ENCODE measurements around the gene VAMP3. TPM values are rescaled to one million over a fixed set of nuclear protein-coding genes. Genes with fewer than 3 reads are reported as not detected.

The VAMP3 gene
- total and polyA plus RNA-seq, 9 of the 15 experiments (the other 6 are each of a cell fraction or from before 2014, with no cell fraction given) = 27.1 to 71.3 (median 47.5) TPM

DNA sequence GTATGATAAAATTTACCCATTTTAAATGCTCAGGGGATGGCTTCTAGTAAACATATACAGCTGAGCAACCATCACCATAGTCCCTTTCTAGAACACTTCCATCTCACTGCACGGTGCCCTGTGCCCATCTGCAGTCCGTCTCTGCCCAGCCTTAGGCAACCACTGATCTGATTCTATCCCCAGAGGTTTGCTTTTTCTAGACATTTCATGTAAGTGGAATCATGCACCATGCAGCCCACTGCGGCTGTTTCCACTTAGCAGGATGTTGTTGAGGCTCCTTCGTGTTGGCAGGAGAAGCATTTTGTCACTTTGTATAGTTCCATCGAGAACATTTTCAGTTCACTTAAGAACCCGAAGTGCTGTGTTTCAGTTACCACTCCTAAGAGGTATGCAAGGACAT is 27.8 kb upstream of the VAMP3 start:
- Histone ChIP-seq H3K9me3 (replicated peaks; ENCODE audit: control insufficient read depth, insufficient read depth, low read depth, low read length) (no peaks in the 10 kb centered on the region), H3K36me3 (ENCODE audit: control insufficient read depth, insufficient read depth, low read length) (no peaks in the 10 kb centered on the region), H3K79me2 (ENCODE audit: control insufficient read depth, insufficient read depth, low read length) (no peaks in the 10 kb centered on the region), H3K27ac (ENCODE audit: extremely low read depth, low read depth, low read length) (no peak overlapping the region), H3K9ac (ENCODE audit: insufficient read depth in 1 of 2, low read depth in 2 of 2, low read length in 2 of 2) (no peak overlapping the region), H3K4me1 (replicated peaks in 1 of 2; ENCODE audit: control insufficient read depth in 2 of 2, insufficient read depth in 2 of 2, low read length in 2 of 2) (no peaks in the 10 kb centered on the region), H3K9me1 (ENCODE audit: control insufficient read depth, insufficient read depth, low read length) (no peaks in the 10 kb centered on the region), H3K4me3 (no peak overlapping the region), H2AFZ (ENCODE audit: low read depth, low read length) (no peak overlapping the region), H3K27me3 (ENCODE audit: control insufficient read depth in 2 of 2, insufficient read depth in 2 of 2, low read length in 2 of 2) (peaks cover 38 to 53% of the 10 kb centered on the region in 2 experiments), H3K4me2 (ENCODE audit: insufficient read depth, low read length) (no peak overlapping the region), H4K20me1 (replicated peaks; ENCODE audit: control insufficient read depth, insufficient read depth, low read length) (no peaks in the 10 kb centered on the region)
- WGBS (ENCODE audit: insufficient coverage, low coverage, missing lambda C conversion rate) = 5% methylated on average over 6 of the region's 6 CpGs
- DNase-seq (ENCODE audit: extremely low read depth in 1 of 4, low spot score in 3 of 4) (no peak), FAIRE-seq (no peak), ATAC-seq (no peak)
- BruUV-seq (replicated peaks) = no TSS peak
- intact Hi-C loops (cut with micrococcal nuclease) (no loop called here), in situ Hi-C loops (cut with MboI) (no loop called here)
- ChIA-PET CTCF (ENCODE audit: low intra/inter-chr PET ratio) (no interaction called here), POLR2A (interaction anchor here (0.5 to 0.8 kb wide), 4 partner anchors 16 to 1113 kb away, joined by 3 to 5 read pairs (median 4); no protein-coding TSS in a partner anchor)
- TF ChIP-seq, protein P1, sequence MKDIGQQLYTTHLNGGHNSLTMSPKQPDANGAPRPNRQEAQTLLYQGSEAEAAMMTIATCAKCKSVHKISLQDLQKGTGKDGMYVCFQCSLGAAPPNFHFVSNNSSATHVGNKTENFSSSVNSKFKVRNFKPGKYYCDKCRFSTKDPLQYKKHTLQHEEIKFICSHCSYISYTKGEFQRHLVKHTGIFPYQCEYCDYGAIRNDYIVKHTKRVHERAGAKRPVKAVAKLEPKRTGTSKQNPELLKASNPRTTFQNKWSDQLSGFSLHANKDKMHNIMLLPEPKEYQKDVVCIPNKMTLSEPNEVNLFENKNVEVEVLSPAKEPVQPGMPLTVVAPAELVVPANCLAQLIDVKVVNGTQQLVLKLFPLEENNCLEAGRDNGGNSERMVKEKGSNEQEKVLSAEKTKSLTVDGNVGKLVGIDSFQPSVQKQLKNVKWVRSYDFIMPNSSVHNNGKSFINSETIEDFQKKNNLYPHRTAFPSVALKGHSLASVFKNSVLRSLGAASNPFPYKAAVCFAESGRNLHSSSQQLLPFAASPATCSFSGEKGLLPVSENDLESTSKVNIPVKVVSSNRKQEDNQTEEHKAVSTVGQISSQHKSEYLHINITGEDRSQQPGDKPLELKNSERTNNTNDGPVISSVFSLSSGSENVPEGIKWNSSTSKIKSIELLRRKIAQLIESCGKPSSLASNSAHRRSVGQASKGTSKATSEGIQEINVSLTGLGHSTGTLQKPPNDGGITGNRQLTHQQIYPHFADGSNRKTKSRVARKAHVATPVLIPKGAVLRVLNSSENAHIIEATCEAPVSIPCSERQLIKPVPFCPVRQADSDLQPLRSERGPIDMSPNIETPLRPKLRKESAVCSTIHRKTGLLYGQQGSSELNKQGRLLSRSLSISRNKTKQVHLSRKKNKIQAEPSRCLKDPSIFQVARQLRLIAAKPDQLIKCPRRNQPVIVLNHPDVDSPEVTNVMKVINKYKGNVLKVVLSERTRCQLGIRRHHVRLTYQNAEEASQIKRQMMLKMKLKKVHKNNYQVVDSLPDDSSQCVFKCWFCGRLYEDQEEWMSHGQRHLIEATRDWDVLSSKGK (CRISPR knock-in tag; IDR thresholded peaks at IDR 0.05) = no peak
- no peak for TF ChIP-seq BRCA1 (IDR thresholded peaks at IDR 0.05)
- no peak for TF ChIP-seq BRCA1 (CRISPR knock-in tag; IDR thresholded peaks at IDR 0.05)
- no peak for TF ChIP-seq RHOXF2B (CRISPR knock-in tag; conservative IDR thresholded peaks at IDR 0.05)
- TF ChIP-seq MAFF (IDR thresholded peaks at IDR 0.05; ENCODE audit: low read length) = no peak
- no peak for TF ChIP-seq MTA1 (IDR thresholded peaks at IDR 0.05; ENCODE audit: borderline replicate concordance)
- TF ChIP-seq, protein P2, sequence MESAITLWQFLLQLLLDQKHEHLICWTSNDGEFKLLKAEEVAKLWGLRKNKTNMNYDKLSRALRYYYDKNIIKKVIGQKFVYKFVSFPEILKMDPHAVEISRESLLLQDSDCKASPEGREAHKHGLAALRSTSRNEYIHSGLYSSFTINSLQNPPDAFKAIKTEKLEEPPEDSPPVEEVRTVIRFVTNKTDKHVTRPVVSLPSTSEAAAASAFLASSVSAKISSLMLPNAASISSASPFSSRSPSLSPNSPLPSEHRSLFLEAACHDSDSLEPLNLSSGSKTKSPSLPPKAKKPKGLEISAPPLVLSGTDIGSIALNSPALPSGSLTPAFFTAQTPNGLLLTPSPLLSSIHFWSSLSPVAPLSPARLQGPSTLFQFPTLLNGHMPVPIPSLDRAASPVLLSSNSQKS (CRISPR knock-in tag; IDR thresholded peaks at IDR 0.05) = no peak
- TF ChIP-seq, protein P3, sequence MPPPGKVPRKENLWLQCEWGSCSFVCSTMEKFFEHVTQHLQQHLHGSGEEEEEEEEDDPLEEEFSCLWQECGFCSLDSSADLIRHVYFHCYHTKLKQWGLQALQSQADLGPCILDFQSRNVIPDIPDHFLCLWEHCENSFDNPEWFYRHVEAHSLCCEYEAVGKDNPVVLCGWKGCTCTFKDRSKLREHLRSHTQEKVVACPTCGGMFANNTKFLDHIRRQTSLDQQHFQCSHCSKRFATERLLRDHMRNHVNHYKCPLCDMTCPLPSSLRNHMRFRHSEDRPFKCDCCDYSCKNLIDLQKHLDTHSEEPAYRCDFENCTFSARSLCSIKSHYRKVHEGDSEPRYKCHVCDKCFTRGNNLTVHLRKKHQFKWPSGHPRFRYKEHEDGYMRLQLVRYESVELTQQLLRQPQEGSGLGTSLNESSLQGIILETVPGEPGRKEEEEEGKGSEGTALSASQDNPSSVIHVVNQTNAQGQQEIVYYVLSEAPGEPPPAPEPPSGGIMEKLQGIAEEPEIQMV (tag; conservative IDR thresholded peaks at IDR 0.05; ENCODE audit: low read depth) = no peak
- TF ChIP-seq TCFL5 (CRISPR knock-in tag; conservative IDR thresholded peaks at IDR 0.05) = no peak
- no peak for TF ChIP-seq FOXJ3 (CRISPR knock-in tag; IDR thresholded peaks at IDR 0.05)
- no peak for TF ChIP-seq SRSF3 (IDR thresholded peaks at IDR 0.05; ENCODE audit: insufficient read depth, low read length)
- no peak for TF ChIP-seq LCOR (CRISPR knock-in tag; IDR thresholded peaks at IDR 0.05)
- TF ChIP-seq EP400 (IDR thresholded peaks at IDR 0.05) = no peak
- TF ChIP-seq MAZ (CRISPR knock-in tag; conservative IDR thresholded peaks at IDR 0.05 in 1 of 2, IDR thresholded peaks at IDR 0.05 in 1 of 2) = no peak
- TF ChIP-seq PHF21A (IDR thresholded peaks at IDR 0.05; ENCODE audit: borderline replicate concordance, low read depth) = no peak
- TF ChIP-seq CEBPG (CRISPR knock-in tag; IDR thresholded peaks at IDR 0.05) = no peak
- TF ChIP-seq CEBPG (tag; conservative IDR thresholded peaks at IDR 0.05 in 1 of 2, IDR thresholded peaks at IDR 0.05 in 1 of 2) = no peak
- TF ChIP-seq, protein P4, sequence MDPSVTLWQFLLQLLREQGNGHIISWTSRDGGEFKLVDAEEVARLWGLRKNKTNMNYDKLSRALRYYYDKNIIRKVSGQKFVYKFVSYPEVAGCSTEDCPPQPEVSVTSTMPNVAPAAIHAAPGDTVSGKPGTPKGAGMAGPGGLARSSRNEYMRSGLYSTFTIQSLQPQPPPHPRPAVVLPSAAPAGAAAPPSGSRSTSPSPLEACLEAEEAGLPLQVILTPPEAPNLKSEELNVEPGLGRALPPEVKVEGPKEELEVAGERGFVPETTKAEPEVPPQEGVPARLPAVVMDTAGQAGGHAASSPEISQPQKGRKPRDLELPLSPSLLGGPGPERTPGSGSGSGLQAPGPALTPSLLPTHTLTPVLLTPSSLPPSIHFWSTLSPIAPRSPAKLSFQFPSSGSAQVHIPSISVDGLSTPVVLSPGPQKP (CRISPR knock-in tag; IDR thresholded peaks at IDR 0.05) = no peak
